Smooth muscle cell (in vitro differentiated cells): Measurements from ENCODE around the gene ANKFY1. TPM values are rescaled to one million over a fixed set of nuclear protein-coding genes. Genes with fewer than 3 reads are reported as not detected.
"Not testable (repeated sequence)": the region's sequence is repeated elsewhere in the genome, so short reads cannot be mapped to it uniquely, and the experiment has no call there.

ENCODE experiments used
- DNase-seq: peaks from one replicate; lab custom pipeline; 2025; ENCODE audit not compliant: unreplicated experiment; lab: John Stamatoyannopoulos, UW
- H2AFZ ChIP-seq: fragments of 200-600 bp; sonication (generic); 2 replicates; pipeline ENCODE4 v1.6.0; 2016; ENCODE audit warnings: antibody characterized with exemption, low read depth, mild to moderate bottlenecking
- H3F3A ChIP-seq: fragments of 200-600 bp; sonication (generic); 2 replicates; pipeline ENCODE4 v1.6.0; 2017; ENCODE audit warnings: antibody characterized with exemption, low read depth
- H3K27ac ChIP-seq: fragments of 200-600 bp; sonication (generic); 2 replicates; pipeline ENCODE4 v1.5.1; 2016; ENCODE audit warnings: low read depth, mild to moderate bottlenecking
- H3K27me3 ChIP-seq: fragments of 200-600 bp; sonication (generic); 2 replicates; pipeline ENCODE4 v1.6.1; 2016; ENCODE audit warnings: low read depth, mild to moderate bottlenecking
- H3K36me3 ChIP-seq: fragments of 200-600 bp; sonication (generic); 2 replicates; pipeline ENCODE4 v1.5.1; 2016; ENCODE audit warnings: low read depth
- H3K4me1 ChIP-seq: fragments of 200-600 bp; sonication (generic); 2 replicates; pipeline ENCODE4 v1.5.1; 2016; ENCODE audit warnings: low read depth
- H3K4me2 ChIP-seq: fragments of 200-600 bp; sonication (generic); 2 replicates; pipeline ENCODE4 v1.6.0; 2016; ENCODE audit warnings: mild to moderate bottlenecking
- H3K4me3 ChIP-seq: fragments of 200-600 bp; sonication (generic); 2 replicates; pipeline ENCODE4 v1.5.1; 2016; ENCODE audit warnings: mild to moderate bottlenecking
- H3K79me2 ChIP-seq: fragments of 200-600 bp; sonication (generic); 2 replicates; pipeline ENCODE4 v1.6.0; 2016; ENCODE audit warnings: low read depth, mild to moderate bottlenecking
- H3K9ac ChIP-seq: fragments of 200-600 bp; sonication (generic); 2 replicates; pipeline ENCODE4 v1.6.0; 2016; ENCODE audit warnings: low read depth
- H3K9me3 ChIP-seq: fragments of 200-600 bp; sonication (generic); replicated peaks from 2 replicates; pipeline ENCODE4 v1.5.1; 2016; ENCODE audit warnings: low read depth
- H4K20me1 ChIP-seq: fragments of 200-600 bp; sonication (generic); 2 replicates; pipeline ENCODE4 v1.6.0; 2016; ENCODE audit warnings: low read depth
- CTCF ChIP-seq: fragments of 200-600 bp; sonication (generic); IDR thresholded peaks from 2 replicates; pipeline ENCODE4 v1.5.1; 2017; ENCODE audit warnings: borderline replicate concordance, mild to moderate bottlenecking, antibody characterized with exemption; ENCODE audit not compliant: insufficient read depth, poor library complexity, severe bottlenecking
- WGBS: methylation state at CpG from one replicate; pipeline ENCODE4 v1.1.7; 2016; ENCODE audit warnings: low lambda C conversion rate; 5-methylcytosine and 5-hydroxymethylcytosine counted together
- polyA plus RNA-seq: library from polyadenylated mRNA; unstranded; fragments of >200 nt; fragmentation: Nextera tagmentation; extraction: Ambion mirVana; gene quantifications from 2 replicates; pipeline ENCODE4 v1.2.1, GENCODE V29; 2016
- total RNA-seq: library from RNA; depleted of rRNA; stranded (reverse); fragments of >200 nt; gene quantifications from 2 replicates; pipeline ENCODE4 v1.2.3, GENCODE V29; 2014

ANKFY1 gene
- total and polyA plus RNA-seq, 2 experiments from 2014 or later = 11.5 to 26.3 TPM

DNA sequence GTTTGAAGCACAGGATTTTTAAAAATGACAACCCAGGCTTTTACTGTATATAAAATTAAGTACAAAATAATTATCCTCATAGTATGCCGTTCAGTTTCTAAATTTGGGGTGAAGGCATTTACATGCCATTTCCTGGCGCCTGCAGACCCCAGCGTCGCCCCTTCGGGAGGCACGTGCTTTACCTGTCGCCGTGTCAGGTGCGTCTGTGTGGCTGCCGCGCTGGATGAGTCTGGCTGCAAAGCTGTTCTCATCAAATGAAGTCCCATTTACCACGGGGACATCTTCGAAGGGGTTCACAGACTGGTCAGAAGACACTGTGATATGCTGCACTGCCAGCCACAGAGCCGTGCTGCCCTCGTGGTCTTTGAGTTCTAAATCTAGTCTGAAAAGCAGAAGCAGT is 69.0 kb downstream of the ANKFY1 start:
- Histone ChIP-seq H3K27me3 (no peaks in the 10 kb centered on the region), H4K20me1 (peaks cover 10% of the 10 kb centered on the region), H3K4me1 (no peaks in the 10 kb centered on the region), H3K27ac (no peak overlapping the region), H2AFZ (no peak overlapping the region), H3F3A (no peaks in the 10 kb centered on the region), H3K4me3 (no peak overlapping the region), H3K36me3 (peaks cover 9% of the 10 kb centered on the region), H3K9me3 (peaks cover 3% of the 10 kb centered on the region), H3K9ac (no peak overlapping the region), H3K79me2 (no peaks in the 10 kb centered on the region), H3K4me2 (no peak overlapping the region)
- no peak for DNase-seq
- WGBS = 98% methylated on average over 15 of the region's 15 CpGs
- TF ChIP-seq CTCF = no peak

GRCh38 chr17:4190791-4191190 is 73.0 kb downstream of the ANKFY1 start:
- H3K27me3 ChIP-seq, H3K9ac ChIP-seq, H3K9me3 ChIP-seq, H3K4me2 ChIP-seq, H3K27ac ChIP-seq, H3K4me1 ChIP-seq, H3K79me2 ChIP-seq, H3K36me3 ChIP-seq, DNase-seq, H3K4me3 ChIP-seq, H2AFZ ChIP-seq: not testable (repeated sequence)
- H4K20me1 ChIP-seq = peaks cover 24% of the 10 kb centered on the region
- H3F3A ChIP-seq = peaks cover 11% of the 10 kb centered on the region
- WGBS = 96% methylated on average over 7 of the region's 7 CpGs

- Histone ChIP-seq H3F3A (peaks cover 11% of the 10 kb centered on the region), H3K27ac (no peak overlapping the region), H3K4me2 (no peak overlapping the region), H3K4me1 (no peaks in the 10 kb centered on the region), H3K36me3 (peaks cover under 1% of the 10 kb centered on the region), H3K27me3 (no peaks in the 10 kb centered on the region), H3K4me3 (no peak overlapping the region), H2AFZ (no peak overlapping the region), H3K9me3 (peaks cover 3% of the 10 kb centered on the region), H3K79me2 (no peaks in the 10 kb centered on the region), H4K20me1 (peaks cover 26% of the 10 kb centered on the region), H3K9ac (no peak overlapping the region)
- no peak for TF ChIP-seq CTCF
- WGBS = 96% methylated on average over 10 of the region's 10 CpGs
- DNase-seq = no peak
These were observed 74.5 kb downstream of the ANKFY1 start for GRCh38 chr17:4189280-4189679.

DNA sequence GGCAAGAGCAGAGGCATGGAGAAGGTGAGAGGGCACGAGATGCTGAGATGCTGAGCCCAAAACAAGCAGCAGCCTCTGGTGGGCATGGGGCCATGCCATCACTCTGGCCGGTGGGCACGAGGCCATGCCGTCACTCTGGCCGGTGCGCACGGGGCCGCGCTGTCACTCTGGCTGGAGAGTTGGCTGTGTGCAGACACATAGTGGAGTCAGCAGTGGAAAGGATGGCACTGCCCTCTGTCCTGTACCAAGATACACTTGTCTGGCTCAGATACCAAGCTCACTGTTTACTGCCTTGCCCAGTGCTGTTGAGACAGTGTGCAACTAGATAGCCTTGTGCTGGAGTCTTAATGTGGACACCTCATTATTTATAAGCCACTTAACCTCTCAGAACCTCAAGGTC is 75.7 kb downstream of the ANKFY1 start:
- Histone ChIP-seq H3K9me3 (peaks cover 3% of the 10 kb centered on the region), H3K27ac (no peak overlapping the region), H3K4me3 (no peak overlapping the region), H2AFZ (no peak overlapping the region), H3K9ac (no peak overlapping the region), H3K27me3 (no peaks in the 10 kb centered on the region), H4K20me1 (peaks cover 26% of the 10 kb centered on the region), H3K4me1 (no peaks in the 10 kb centered on the region), H3K4me2 (no peak overlapping the region), H3F3A (peaks cover 11% of the 10 kb centered on the region), H3K79me2 (no peaks in the 10 kb centered on the region), H3K36me3 (peaks cover 13% of the 10 kb centered on the region)
- DNase-seq = no peak
- TF ChIP-seq CTCF = no peak
- 95% methylated on average over 9 of the region's 9 CpGs for WGBS
